Common myeloid progenitor, CD34-positive (primary cell): Measurements from ENCODE around the gene TNRC6C.

Experiments used
- CTCF ChIA-PET: fragments of 350-600 bp; sonication (Branson Sonifier 250); formaldehyde crosslinking; loops from one replicate; lab custom pipeline; 2021; ENCODE audit warnings: antibody characterized with exemption; lab: Charles Lee
- POLR2A ChIA-PET: fragments of 350-600 bp; sonication (Branson Sonifier 250); formaldehyde crosslinking; loops from one replicate; lab custom pipeline; 2021; ENCODE audit warnings: antibody characterized with exemption; lab: Charles Lee
- DNase-seq, 3 donors: peaks; one replicate each; pipeline versions ENCODE4 v3.0.0 to v3.0.0-alpha.2; 2013
- H3K27ac ChIP-seq, 2 experiments: 1 replicate in 1 of 2; 2 replicates in 1 of 2; pipeline ENCODE4 v1.7.0; 2013; ENCODE audit warnings: inconsistent platforms in 2 of 2, low read length in 2 of 2, mild to moderate bottlenecking in 2 of 2, low read depth in 1 of 2, moderate library complexity in 1 of 2; ENCODE audit not compliant: severe bottlenecking in 2 of 2, insufficient read depth in 1 of 2, poor library complexity in 1 of 2
- H3K27me3 ChIP-seq, 5 experiments: replicated peaks in 2 of 5; 1 replicate in 3 of 5; 2 replicates in 2 of 5; pipeline versions ENCODE4 v1.6.1 to v1.7.0; 2013; ENCODE audit warnings: low read length in 4 of 5, mild to moderate bottlenecking in 2 of 5, moderate library complexity in 2 of 5, inconsistent platforms in 1 of 5; ENCODE audit not compliant: insufficient read depth in 5 of 5, control insufficient read depth in 4 of 5
- H3K36me3 ChIP-seq, 4 experiments: 1 replicate in 2 of 4; 2 replicates in 2 of 4; pipeline versions ENCODE4 v1.6.1 to v1.7.0; 2013; ENCODE audit warnings: low read length in 3 of 4, control low read depth in 1 of 4, mild to moderate bottlenecking in 1 of 4; ENCODE audit not compliant: control insufficient read depth in 4 of 4, insufficient read depth in 4 of 4
- H3K4me1 ChIP-seq, 4 experiments: 1 replicate in 3 of 4; 2 replicates in 1 of 4; pipeline versions ENCODE4 v1.6.1 to v1.7.1; 2013; ENCODE audit warnings: low read length in 3 of 4, mild to moderate bottlenecking in 3 of 4, control low read depth in 1 of 4, inconsistent platforms in 1 of 4, moderate library complexity in 1 of 4; ENCODE audit not compliant: control insufficient read depth in 4 of 4, insufficient read depth in 4 of 4; ENCODE audit errors: control extremely low read depth in 1 of 4
- H3K4me3 ChIP-seq, 7 experiments: 1 replicate in 4 of 7; 2 replicates in 3 of 7; pipeline versions ENCODE4 v1.5.1 to v1.7.0; 2013; ENCODE audit warnings: mild to moderate bottlenecking in 7 of 7, low read length in 6 of 7, moderate library complexity in 6 of 7, inconsistent platforms in 2 of 7, low read depth in 2 of 7, control low read depth in 1 of 7; ENCODE audit not compliant: insufficient read depth in 4 of 7, control insufficient read depth in 1 of 7; ENCODE audit errors: extremely low read depth in 1 of 7
- H3K9me3 ChIP-seq, 5 experiments: 1 replicate in 4 of 5; 2 replicates in 1 of 5; pipeline versions ENCODE4 v1.6.1 to v1.7.1; 2013; ENCODE audit warnings: low read length in 4 of 5, mild to moderate bottlenecking in 2 of 5, inconsistent platforms in 1 of 5, low read depth in 1 of 5, moderate library complexity in 1 of 5; ENCODE audit not compliant: control insufficient read depth in 4 of 5, insufficient read depth in 2 of 5; ENCODE audit errors: control extremely low read depth in 1 of 5
- WGBS: methylation state at CpG from one replicate; pipeline ENCODE4 v1.1.5; 2013; ENCODE audit not compliant: insufficient coverage; 5-methylcytosine and 5-hydroxymethylcytosine counted together

Gene TNRC6C

GRCh38 chr17:78088529-78088928 is 130.0 kb downstream of the TNRC6C start:
- H3K4me3 ChIP-seq = no peak overlapping the region
- ChIA-PET POLR2A (no interaction called here), CTCF (interaction anchor here (0.7 to 1.0 kb wide), 2 partner anchors 46 to 328 kb away, joined by 4 read pairs; no protein-coding TSS in a partner anchor)
- H3K36me3 ChIP-seq = peaks cover 11 to 62% (median 36%) of the 10 kb centered on the region in 4 experiments
- DNase-seq = no peak
- WGBS = 100% methylated on average over 1 of the region's 1 CpG
- H3K27ac ChIP-seq = no peak overlapping the region
- no peaks in the 10 kb centered on the region for H3K9me3 ChIP-seq
- H3K27me3 ChIP-seq = no peaks in the 10 kb centered on the region
- peaks cover 0 to 9% (median 8%) of the 10 kb centered on the region in 4 experiments for H3K4me1 ChIP-seq

GRCh38 chr17:78089576-78090281 is 131.2 kb downstream of the TNRC6C start:
- Histone ChIP-seq H3K27ac (no peak overlapping the region), H3K36me3 (peaks cover 10 to 69% (median 41%) of the 10 kb centered on the region in 4 experiments), H3K4me1 (peaks cover 0 to 9% (median 8%) of the 10 kb centered on the region in 4 experiments), H3K9me3 (no peaks in the 10 kb centered on the region), H3K27me3 (no peaks in the 10 kb centered on the region), H3K4me3 (peak overlapping the region in 1 of 7 experiments; percentile 54)
- peak in 2 of 3 donors; percentile 24 to 26 for DNase-seq
- 55% methylated on average over 5 of the region's 7 CpGs for WGBS
- CTCF ChIA-PET = interaction anchor here (0.6 to 1.5 kb wide), 5 partner anchors 25 to 1374 kb away, joined by 3 to 4 read pairs (median 3); no protein-coding TSS in a partner anchor
- POLR2A ChIA-PET = no interaction called here

- no peak overlapping the region for H3K4me3 ChIP-seq
- peaks cover 5 to 82% (median 55%) of the 10 kb centered on the region in 4 experiments for H3K36me3 ChIP-seq
- no peaks in the 10 kb centered on the region for H3K9me3 ChIP-seq
- H3K27ac ChIP-seq = no peak overlapping the region
- WGBS = 95% methylated on average over 3 of the region's 6 CpGs
- peaks cover 0 to 9% (median 8%) of the 10 kb centered on the region in 4 experiments for H3K4me1 ChIP-seq
- DNase-seq = no peak
- CTCF ChIA-PET = interaction anchor here (0.8 to 0.9 kb wide), 2 partner anchors 9 to 50 kb away, joined by 3 to 4 read pairs; no protein-coding TSS in a partner anchor
- POLR2A ChIA-PET = no interaction called here
- no peaks in the 10 kb centered on the region for H3K27me3 ChIP-seq
Observed at GRCh38 chr17:78092794-78093324, 134.4 kb downstream of the TNRC6C start.

GRCh38 chr17:78095035-78095434 is 136.5 kb downstream of the TNRC6C start:
- WGBS = 86% methylated on average over 6 of the region's 6 CpGs
- Histone ChIP-seq H3K27ac (no peak overlapping the region), H3K27me3 (no peaks in the 10 kb centered on the region), H3K9me3 (no peaks in the 10 kb centered on the region), H3K4me1 (peaks cover 0 to 1% (median 0%) of the 10 kb centered on the region in 4 experiments), H3K4me3 (no peak overlapping the region), H3K36me3 (peaks cover 11 to 91% (median 68%) of the 10 kb centered on the region in 4 experiments)
- CTCF ChIA-PET = interaction anchor here (3.1 kb wide), 1 partner anchor 10 kb away, joined by 17 read pairs; no protein-coding TSS in a partner anchor
- DNase-seq = no peak
- POLR2A ChIA-PET = no interaction called here

- H3K9me3 ChIP-seq = no peaks in the 10 kb centered on the region
- no peaks in the 10 kb centered on the region for H3K27me3 ChIP-seq
- DNase-seq = no peak
- WGBS = 100% methylated on average over 4 of the region's 9 CpGs
- no peak overlapping the region for H3K4me3 ChIP-seq
- H3K36me3 ChIP-seq = peaks cover 12 to 89% (median 67%) of the 10 kb centered on the region in 4 experiments
- H3K4me1 ChIP-seq = no peaks in the 10 kb centered on the region
- no peak overlapping the region for H3K27ac ChIP-seq
- CTCF ChIA-PET = interaction anchor here (0.8 to 3.1 kb wide), 4 partner anchors 11 to 81 kb away, joined by 3 to 17 read pairs (median 4); no protein-coding TSS in a partner anchor
- POLR2A ChIA-PET = no interaction called here
Observed at GRCh38 chr17:78096093-78096492, 137.6 kb downstream of the TNRC6C start.

GRCh38 chr17:78101112-78101511 is 142.6 kb downstream of the TNRC6C start:
- H3K9me3 ChIP-seq = no peaks in the 10 kb centered on the region
- DNase-seq = no peak
- ChIA-PET CTCF (interaction anchor here (4.3 kb wide), 1 partner anchor 15 kb away, joined by 15 read pairs; no protein-coding TSS in a partner anchor), POLR2A (no interaction called here)
- H3K36me3 ChIP-seq = peaks cover 12 to 83% (median 59%) of the 10 kb centered on the region in 4 experiments
- H3K27ac ChIP-seq = no peak overlapping the region
- no peak overlapping the region for H3K4me3 ChIP-seq
- WGBS = 90% methylated on average over 5 of the region's 5 CpGs
- no peaks in the 10 kb centered on the region for H3K27me3 ChIP-seq
- no peaks in the 10 kb centered on the region for H3K4me1 ChIP-seq

GRCh38 chr17:78101542-78101941 is 143.0 kb downstream of the TNRC6C start:
- ChIA-PET CTCF (interaction anchor here (4.3 kb wide), 1 partner anchor 16 kb away, joined by 15 read pairs; no protein-coding TSS in a partner anchor), POLR2A (no interaction called here)
- DNase-seq = no peak
- H3K4me3 ChIP-seq = no peak overlapping the region
- no peak overlapping the region for H3K27ac ChIP-seq
- H3K4me1 ChIP-seq = no peaks in the 10 kb centered on the region
- no peaks in the 10 kb centered on the region for H3K9me3 ChIP-seq
- peaks cover 12 to 81% (median 56%) of the 10 kb centered on the region in 4 experiments for H3K36me3 ChIP-seq
- no peaks in the 10 kb centered on the region for H3K27me3 ChIP-seq
- WGBS = 100% methylated on average over 7 of the region's 10 CpGs
